Fibroblast of pulmonary artery (primary cell): ENCODE data around the gene RGS11.
A peak's percentile ranks its signal among the peaks of the same experiment; 100 is the strongest.

Experiments used
- DNase-seq: peaks from one replicate; pipeline ENCODE4 v3.0.0-alpha.2; 2010; ENCODE audit warnings: low read depth
- H3K4me3 ChIP-seq: replicated peaks from 2 replicates; pipeline ENCODE4 v1.5.1; 2011; ENCODE audit warnings: low read depth, mild to moderate bottlenecking, control low read depth, low read length, moderate library complexity
- TF ChIP-seq, protein P1 (sequence below): IDR thresholded peaks from 2 replicates; pipeline ENCODE4 v1.5.1; 2011; ENCODE audit warnings: mild to moderate bottlenecking, control low read depth, low read length, inconsistent platforms; ENCODE audit errors: missing control alignments

Gene RGS11

GRCh38 chr16:275786-276232, at the start of gene RGS11:
Gene RGS11 (minus strand): TSS chr16:275944. CDS start chr16:275911, 33 bp downstream.
- DNase-seq, result no peak
- peak within 1 kb of the TSS; percentile 28 for H3K4me3 ChIP-seq
- TF ChIP-seq, protein P1, sequence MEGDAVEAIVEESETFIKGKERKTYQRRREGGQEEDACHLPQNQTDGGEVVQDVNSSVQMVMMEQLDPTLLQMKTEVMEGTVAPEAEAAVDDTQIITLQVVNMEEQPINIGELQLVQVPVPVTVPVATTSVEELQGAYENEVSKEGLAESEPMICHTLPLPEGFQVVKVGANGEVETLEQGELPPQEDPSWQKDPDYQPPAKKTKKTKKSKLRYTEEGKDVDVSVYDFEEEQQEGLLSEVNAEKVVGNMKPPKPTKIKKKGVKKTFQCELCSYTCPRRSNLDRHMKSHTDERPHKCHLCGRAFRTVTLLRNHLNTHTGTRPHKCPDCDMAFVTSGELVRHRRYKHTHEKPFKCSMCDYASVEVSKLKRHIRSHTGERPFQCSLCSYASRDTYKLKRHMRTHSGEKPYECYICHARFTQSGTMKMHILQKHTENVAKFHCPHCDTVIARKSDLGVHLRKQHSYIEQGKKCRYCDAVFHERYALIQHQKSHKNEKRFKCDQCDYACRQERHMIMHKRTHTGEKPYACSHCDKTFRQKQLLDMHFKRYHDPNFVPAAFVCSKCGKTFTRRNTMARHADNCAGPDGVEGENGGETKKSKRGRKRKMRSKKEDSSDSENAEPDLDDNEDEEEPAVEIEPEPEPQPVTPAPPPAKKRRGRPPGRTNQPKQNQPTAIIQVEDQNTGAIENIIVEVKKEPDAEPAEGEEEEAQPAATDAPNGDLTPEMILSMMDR, result no peak

DNA sequence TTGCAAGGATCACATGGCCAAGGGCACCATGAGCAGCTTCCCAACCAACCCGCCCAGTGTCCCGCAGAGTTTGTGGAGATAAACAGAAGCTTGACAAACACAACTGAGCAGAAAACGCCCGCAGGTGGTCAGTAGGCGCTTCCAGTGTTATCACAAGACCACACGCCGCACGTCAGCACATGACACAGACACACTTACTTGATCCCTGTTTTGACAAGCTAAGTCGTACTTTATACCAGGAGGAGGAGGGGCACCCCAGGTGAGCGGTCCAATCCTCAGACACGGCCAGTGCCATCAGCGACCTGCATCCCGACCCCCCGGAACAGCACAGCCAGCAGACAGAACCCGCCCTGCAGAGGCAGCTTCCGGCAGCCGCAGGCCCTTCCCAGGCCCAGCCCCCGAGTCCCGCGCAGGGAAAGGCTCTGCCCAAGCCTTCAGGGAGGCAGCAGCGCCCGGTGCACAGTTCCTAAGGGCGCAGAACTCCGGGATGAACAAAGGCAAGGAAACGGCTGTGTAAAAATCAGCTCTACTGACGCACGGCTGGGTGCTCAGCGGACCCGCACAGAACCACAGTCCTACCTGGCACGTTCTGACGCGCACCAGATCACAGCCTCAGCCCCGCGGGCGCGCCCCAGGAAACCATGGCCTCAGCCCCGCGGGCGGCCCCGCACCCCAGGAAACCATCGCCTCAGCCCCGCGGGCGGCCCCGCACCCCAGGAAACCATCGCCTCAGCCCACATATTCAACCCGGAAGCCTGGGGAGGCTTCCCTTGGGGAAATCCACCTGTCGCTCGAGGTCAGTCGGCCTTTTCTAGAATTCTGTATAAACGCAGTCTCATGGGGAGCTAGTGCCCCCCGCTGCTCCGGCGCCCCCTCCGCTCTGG, 48.9 kb upstream of the RGS11 start:
- no peak overlapping the region for H3K4me3 ChIP-seq
- no peak for DNase-seq
- TF ChIP-seq, protein P1, result no peak

DNA sequence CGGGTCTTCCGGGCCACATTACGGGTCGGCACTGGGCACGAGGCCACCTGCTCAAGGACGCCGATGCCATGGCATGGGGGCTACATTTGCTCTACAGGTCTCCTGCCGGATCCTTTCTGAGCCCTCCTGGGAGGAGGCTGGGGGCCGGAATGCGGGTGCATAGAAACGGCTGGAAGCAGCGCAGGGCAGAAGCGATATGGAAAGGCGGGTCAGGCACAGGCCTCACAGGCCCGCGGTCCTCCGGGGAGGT, 48.4 kb upstream of the RGS11 start:
- no peak for DNase-seq
- TF ChIP-seq, protein P1, result no peak
- H3K4me3 ChIP-seq, result no peak overlapping the region

DNA sequence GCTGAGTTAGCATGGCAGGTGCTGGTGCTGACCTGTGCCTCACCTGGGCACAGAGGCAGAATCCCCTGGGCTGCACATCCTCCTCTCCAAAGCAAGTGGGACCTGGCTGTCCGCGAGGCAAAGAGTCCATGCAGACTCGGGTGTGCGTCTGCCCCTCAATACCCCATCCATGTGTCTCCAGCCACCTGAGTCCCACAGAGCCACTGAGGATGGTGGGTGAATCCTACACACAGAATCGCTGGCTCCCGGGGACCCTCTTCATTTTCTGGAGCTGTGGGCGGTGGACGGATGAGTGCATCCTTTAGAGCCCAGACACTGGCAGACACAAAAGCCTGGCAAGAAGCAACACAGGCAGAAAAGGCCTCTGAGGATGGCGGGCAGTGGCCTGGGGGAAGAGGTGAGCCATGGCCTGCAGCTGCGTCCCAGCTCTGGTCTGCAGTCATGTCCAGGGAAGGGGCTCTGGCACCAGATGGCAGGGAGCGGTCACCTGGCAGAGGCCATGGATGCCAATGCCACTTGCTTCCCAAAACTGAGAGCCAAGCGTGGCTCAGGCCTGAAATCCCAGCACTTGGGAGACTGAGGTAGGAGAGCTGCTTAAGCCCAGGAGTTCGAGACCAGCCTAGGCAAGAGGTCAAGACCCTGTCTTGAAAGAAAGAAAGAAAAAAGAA, 46.9 kb upstream of the RGS11 start:
- no peak overlapping the region for H3K4me3 ChIP-seq
- TF ChIP-seq, protein P1, result no peak
- DNase-seq, result no peak

- TF ChIP-seq, protein P1, result no peak
- no peak for DNase-seq
- H3K4me3 ChIP-seq, result no peak overlapping the region
Observed at GRCh38 chr16:321532-321931, 45.8 kb upstream of the RGS11 start.

DNA sequence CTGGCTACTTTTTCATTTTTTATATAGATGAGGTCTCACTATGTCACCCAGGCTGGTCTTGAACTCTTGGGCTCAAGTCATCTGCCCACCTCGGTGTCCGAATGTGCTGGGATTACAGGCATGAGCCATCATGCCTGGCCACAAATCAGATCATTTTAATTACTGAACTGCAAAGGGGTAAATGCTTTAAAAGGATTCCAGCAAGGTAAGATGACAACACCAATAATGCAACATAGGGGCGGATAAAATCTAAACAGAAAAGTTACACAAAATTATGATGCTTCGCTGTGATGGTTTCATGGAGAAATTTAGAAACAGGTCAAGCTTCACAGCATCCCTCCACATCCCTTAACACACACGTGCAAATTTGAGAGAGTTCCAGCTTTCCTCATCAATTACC, 44.5 kb upstream of the RGS11 start:
- H3K4me3 ChIP-seq, result no peak overlapping the region
- TF ChIP-seq, protein P1, result no peak
- no peak for DNase-seq
